Vagina (tissue), 2 donors: ENCODE measurements around the gene RNF4.

Experiments used
- POLR2A ChIP-seq, 2 donors: fragments of 450-650 bp; IDR thresholded peaks; one replicate each; pipeline ENCODE4 v1.6.1; 2017; ENCODE audit warnings: antibody characterized with exemption in 2 of 2, mild to moderate bottlenecking in 2 of 2, moderate library complexity in 2 of 2
- POLR2AphosphoS5 ChIP-seq, 2 donors: sonication (generic); formaldehyde crosslinking; IDR thresholded peaks; one replicate each; pipeline ENCODE4 v1.9.0; 2017; ENCODE audit warnings: antibody characterized with exemption in 2 of 2, mild to moderate bottlenecking in 2 of 2, low read depth in 1 of 2; ENCODE audit not compliant: insufficient read depth in 1 of 2
- TF ChIP-seq, protein P1 (sequence below), 3 experiments: fragments of 450-650 bp in 2 of 3; fragments of 200-600 bp in 1 of 3; sonication (generic) in 1 of 3; IDR thresholded peaks; one replicate each; pipeline ENCODE4 v1.5.1; 2017 to 2019; ENCODE audit warnings: antibody characterized with exemption in 3 of 3, mild to moderate bottlenecking in 2 of 3, moderate library complexity in 2 of 3

DNA sequence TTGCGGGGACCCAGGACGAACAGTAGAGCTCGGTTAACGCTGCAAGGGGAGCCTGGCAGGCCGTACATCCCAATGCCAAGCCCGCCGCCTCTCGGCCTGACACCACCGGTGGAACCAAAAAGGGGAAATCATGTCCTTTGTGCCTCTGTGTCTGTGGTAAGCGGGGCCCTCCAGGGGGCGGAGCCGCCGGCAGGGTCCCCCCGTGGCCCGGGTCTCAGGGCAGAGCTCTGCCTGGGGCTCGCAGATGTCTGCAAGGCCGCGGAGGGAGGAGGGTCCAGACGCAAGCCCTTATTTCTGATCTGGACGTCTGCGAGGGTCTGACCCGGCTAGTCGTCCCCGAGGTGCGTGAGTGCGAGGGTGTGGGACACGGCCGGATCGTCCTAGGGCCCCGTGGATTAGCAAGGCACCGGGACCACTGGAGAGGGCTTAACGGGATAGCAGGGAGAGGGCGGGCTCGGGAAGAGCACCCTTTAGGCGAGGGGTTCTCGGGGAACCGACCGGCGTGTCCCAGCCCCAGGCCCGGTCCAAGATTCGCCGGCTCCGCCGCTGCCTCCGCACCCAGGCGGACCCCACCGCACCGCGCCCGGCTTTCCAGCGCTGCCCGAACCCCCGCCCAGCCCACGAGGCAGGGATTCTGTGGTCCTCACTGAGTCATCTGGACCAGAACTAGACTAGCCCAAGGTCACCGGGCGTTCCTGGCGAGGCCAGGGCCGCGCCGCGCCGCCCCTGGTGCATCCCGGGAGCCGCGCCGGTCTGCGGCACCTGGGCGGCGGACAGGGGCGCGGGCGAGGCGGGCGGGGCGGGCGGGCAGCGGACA is 66.7 kb downstream of the RNF4 start:
- no peak for TF ChIP-seq POLR2A (IDR thresholded peaks at IDR 0.05)
- TF ChIP-seq, protein P1, sequence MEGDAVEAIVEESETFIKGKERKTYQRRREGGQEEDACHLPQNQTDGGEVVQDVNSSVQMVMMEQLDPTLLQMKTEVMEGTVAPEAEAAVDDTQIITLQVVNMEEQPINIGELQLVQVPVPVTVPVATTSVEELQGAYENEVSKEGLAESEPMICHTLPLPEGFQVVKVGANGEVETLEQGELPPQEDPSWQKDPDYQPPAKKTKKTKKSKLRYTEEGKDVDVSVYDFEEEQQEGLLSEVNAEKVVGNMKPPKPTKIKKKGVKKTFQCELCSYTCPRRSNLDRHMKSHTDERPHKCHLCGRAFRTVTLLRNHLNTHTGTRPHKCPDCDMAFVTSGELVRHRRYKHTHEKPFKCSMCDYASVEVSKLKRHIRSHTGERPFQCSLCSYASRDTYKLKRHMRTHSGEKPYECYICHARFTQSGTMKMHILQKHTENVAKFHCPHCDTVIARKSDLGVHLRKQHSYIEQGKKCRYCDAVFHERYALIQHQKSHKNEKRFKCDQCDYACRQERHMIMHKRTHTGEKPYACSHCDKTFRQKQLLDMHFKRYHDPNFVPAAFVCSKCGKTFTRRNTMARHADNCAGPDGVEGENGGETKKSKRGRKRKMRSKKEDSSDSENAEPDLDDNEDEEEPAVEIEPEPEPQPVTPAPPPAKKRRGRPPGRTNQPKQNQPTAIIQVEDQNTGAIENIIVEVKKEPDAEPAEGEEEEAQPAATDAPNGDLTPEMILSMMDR (IDR thresholded peaks at IDR 0.05) = no peak
- no peak for TF ChIP-seq POLR2AphosphoS5 (IDR thresholded peaks at IDR 0.05; ENCODE audit: insufficient read depth in 1 of 2, low read depth in 1 of 2)
